Spleen (tissue), 11 donors: ENCODE data around the gene FKBP2. TPM values are rescaled to one million over a fixed set of nuclear protein-coding genes. Genes with fewer than 3 reads are reported as not detected.

Experiments used
- DNase-seq: peaks from one replicate; pipeline ENCODE4 v3.0.0-alpha.2; 2020
- H3K27ac ChIP-seq, 8 donors: fragments of 200-600 bp; sonication (generic) in 7 of 8; 1 replicate in 4 of 8; 2 replicates in 4 of 8; pipeline versions ENCODE4 v1.5.0 to v1.8.0; 2016 to 2021; ENCODE audit warnings: inconsistent platforms in 4 of 8, mild to moderate bottlenecking in 4 of 8, moderate library complexity in 1 of 8
- H3K27me3 ChIP-seq, 7 donors: fragments of 200-600 bp; sonication (generic) in 6 of 7; replicated peaks in 1 of 7; 1 replicate in 4 of 7; 2 replicates in 3 of 7; pipeline versions ENCODE4 v1.5.0 to v1.8.0; 2016 to 2021; ENCODE audit warnings: inconsistent platforms in 3 of 7, mild to moderate bottlenecking in 1 of 7
- H3K36me3 ChIP-seq, 6 donors: fragments of 200-600 bp; sonication (generic) in 5 of 6; 1 replicate in 4 of 6; 2 replicates in 2 of 6; pipeline versions ENCODE4 v1.5.0 to v1.8.0; 2016 to 2021; ENCODE audit warnings: inconsistent platforms in 2 of 6
- H3K4me1 ChIP-seq, 6 donors: fragments of 200-600 bp; sonication (generic) in 5 of 6; 1 replicate in 3 of 6; 2 replicates in 3 of 6; pipeline versions ENCODE4 v1.5.0 to v1.8.0; 2016 to 2021; ENCODE audit warnings: inconsistent platforms in 3 of 6
- H3K4me3 ChIP-seq, 8 donors: fragments of 200-600 bp; sonication (generic) in 7 of 8; 1 replicate in 4 of 8; 2 replicates in 4 of 8; pipeline versions ENCODE4 v1.5.0 to v1.8.0; 2016 to 2021; ENCODE audit warnings: inconsistent platforms in 4 of 8, mild to moderate bottlenecking in 4 of 8, moderate library complexity in 2 of 8
- H3K9me3 ChIP-seq, 8 donors: fragments of 200-600 bp; sonication (generic) in 7 of 8; 1 replicate in 4 of 8; 2 replicates in 4 of 8; pipeline versions ENCODE4 v1.5.0 to v1.8.0; 2016 to 2021; ENCODE audit warnings: inconsistent platforms in 4 of 8
- CTCF ChIP-seq, 11 experiments: fragments of 200-600 bp in 7 of 11; fragments of 450-650 bp in 4 of 11; sonication (generic) in 4 of 11; IDR thresholded peaks in 8 of 11; conservative IDR thresholded peaks in 3 of 11; 1 replicate in 7 of 11; 2 replicates in 4 of 11; pipeline versions ENCODE4 v1.4.0 to v1.8.0; 2016 to 2021; ENCODE audit warnings: antibody characterized with exemption in 11 of 11, inconsistent platforms in 4 of 11, mild to moderate bottlenecking in 1 of 11
- POLR2A ChIP-seq, 3 donors: fragments of 450-650 bp; IDR thresholded peaks; one replicate each; pipeline ENCODE4 v1.5.1; 2017; ENCODE audit warnings: antibody characterized with exemption in 3 of 3, mild to moderate bottlenecking in 1 of 3
- POLR2AphosphoS5 ChIP-seq, 3 donors: sonication (generic); formaldehyde crosslinking; IDR thresholded peaks; one replicate each; pipeline ENCODE4 v1.5.1; 2017; ENCODE audit warnings: antibody characterized with exemption in 3 of 3
- WGBS, 5 donors: extraction: QIAGEN DNeasy Blood & Tissue Kit in 3 of 5; methylation state at CpG; one replicate each; pipeline versions ENCODE4 v1.1.5 to v1.1.7; 2013 to 2018; 5-methylcytosine and 5-hydroxymethylcytosine counted together
- intact Hi-C: fragments of 100-400 bp; cut with DNase I; formaldehyde crosslinking; loops from one replicate; pipeline ENCODE4 v1.15.0; 2023; ENCODE audit warnings: low total_unique reads
- polyA plus RNA-seq, 3 donors: library from polyadenylated mRNA; stranded (reverse); fragments of 200-250 nt; gene quantifications; one replicate each; pipeline ENCODE4 v1.2.1, GENCODE V29; 2013
- total RNA-seq, 7 donors: library from RNA; depleted of rRNA in 3 of 7; stranded (reverse); fragments of >200 nt in 3 of 7; fragmentation: NEBNext Ultra II Directional in 4 of 7; extraction: Animal tissue kit (Norgen Biotek cat#: 25700) in 4 of 7; gene quantifications; one replicate each; pipeline versions ENCODE4 v1.1.0 to v1.2.1, GENCODE V29; 2016 to 2021
- donor health status: healthy with polysubstance abuse.
- donor health status: DM: no; HTN: no; CAD: no; lungs with moderate emphysema.
- donor health status: DM: no; HTN: no; CAD: no.
- donor health status: Bipolar disorder and iron deficiency.
- donor health status: healthy.
- donor health status: DM: no; HTN: no; CAD: no.
- donor health status: DM: yes; HTN: yes; CAD: no.

FKBP2 gene
- total and polyA plus RNA-seq, 10 donors: 26.9 to 104 (median 44.7) TPM

GRCh38 chr11:64209563-64209843, 31.4 kb upstream of the FKBP2 start:
- Histone ChIP-seq H3K27me3 (no peaks in the 10 kb centered on the region), H3K36me3 (peaks cover 0 to 66% (median 40%) of the 10 kb centered on the region in 6 donors), H3K4me1 (peaks cover 29 to 97% (median 53%) of the 10 kb centered on the region in 6 donors), H3K9me3 (no peaks in the 10 kb centered on the region), H3K4me3 (peak overlapping the region in 1 of 8 donors; percentile 89), H3K27ac (peak overlapping the region in 6 of 8 donors; percentile 93 to 99 (median 96))
- DNase-seq: no peak
- WGBS, 5 donors: 79 to 94% (median 83%) methylated on average over 8 of the region's 8 CpGs
- TF ChIP-seq POLR2AphosphoS5 (IDR thresholded peaks at IDR 0.05): peak in 1 of 3 donors; percentile 40
- no peak for TF ChIP-seq CTCF (IDR thresholded peaks at IDR 0.05 in 8 of 11, conservative IDR thresholded peaks at IDR 0.05 in 3 of 11)
- no peak for TF ChIP-seq POLR2A (IDR thresholded peaks at IDR 0.05)
- intact Hi-C loops: no loop called here

- intact Hi-C loops: no loop called here
- H3K4me3 ChIP-seq: no peak overlapping the region
- 91 to 96% (median 92%) methylated on average over 23 to 24 of the region's 24 CpGs for WGBS, 5 donors
Observed at GRCh38 chr11:64210301-64211020, 30.4 kb upstream of the FKBP2 start.

GRCh38 chr11:64211181-64211872, 29.6 kb upstream of the FKBP2 start:
- intact Hi-C loops: no loop called here
- whole genome bisulfite sequencing, 5 donors: 90 to 95% (median 91%) methylated on average over 29 to 30 of the region's 30 CpGs
- H3K36me3 ChIP-seq: peaks cover 0 to 84% (median 49%) of the 10 kb centered on the region in 6 donors
- H3K9me3 ChIP-seq: no peaks in the 10 kb centered on the region
- no peaks in the 10 kb centered on the region for H3K27me3 ChIP-seq
- peaks cover 12 to 95% (median 41%) of the 10 kb centered on the region in 6 donors for H3K4me1 ChIP-seq
- H3K4me3 ChIP-seq: no peak overlapping the region
- no peak for DNase-seq
- H3K27ac ChIP-seq: peak overlapping the region in 3 of 8 donors; percentile 7 to 33 (median 21)
- TF ChIP-seq CTCF (IDR thresholded peaks at IDR 0.05 in 8 of 11, conservative IDR thresholded peaks at IDR 0.05 in 3 of 11) (no peak), POLR2A (IDR thresholded peaks at IDR 0.05) (no peak), POLR2AphosphoS5 (IDR thresholded peaks at IDR 0.05) (peak in 1 of 3 donors; percentile 56)

More at GRCh38 chr11:64210301-64211020, 30.4 kb upstream of the FKBP2 start:
- no peak for DNase-seq
- no peaks in the 10 kb centered on the region for H3K27me3 ChIP-seq
- H3K36me3 ChIP-seq: peaks cover 0 to 75% (median 45%) of the 10 kb centered on the region in 6 donors
- H3K4me1 ChIP-seq: peaks cover 20 to 97% (median 46%) of the 10 kb centered on the region in 6 donors
- peak in 2 of 3 donors; percentile 5 to 48 for TF ChIP-seq POLR2AphosphoS5 (IDR thresholded peaks at IDR 0.05)
- TF ChIP-seq CTCF (IDR thresholded peaks at IDR 0.05 in 8 of 11, conservative IDR thresholded peaks at IDR 0.05 in 3 of 11): no peak
- peak overlapping the region in 3 of 8 donors; percentile 7 to 99 (median 21) for H3K27ac ChIP-seq
- H3K9me3 ChIP-seq: no peaks in the 10 kb centered on the region

- intact Hi-C loops: no loop called here
- no peaks in the 10 kb centered on the region for H3K9me3 ChIP-seq
- H3K36me3 ChIP-seq: peaks cover 0 to 100% (median 68%) of the 10 kb centered on the region in 6 donors
- no peaks in the 10 kb centered on the region for H3K27me3 ChIP-seq
- TF ChIP-seq POLR2AphosphoS5 (IDR thresholded peaks at IDR 0.05) (no peak), POLR2A (IDR thresholded peaks at IDR 0.05) (no peak), CTCF (IDR thresholded peaks at IDR 0.05 in 8 of 11, conservative IDR thresholded peaks at IDR 0.05 in 3 of 11) (no peak)
- no peak overlapping the region for H3K27ac ChIP-seq
- H3K4me1 ChIP-seq: peaks cover 0 to 63% (median 13%) of the 10 kb centered on the region in 6 donors
- WGBS, 5 donors: 75 to 87% (median 83%) methylated on average over 6 of the region's 6 CpGs
- H3K4me3 ChIP-seq: no peak overlapping the region
- DNase-seq: no peak
Observed at GRCh38 chr11:64216879-64217278, 24.0 kb upstream of the FKBP2 start.
